ENCODE measurements around the gene ASB9.
"Not testable (repeated sequence)": the region's sequence is repeated elsewhere in the genome, so short reads cannot be mapped to it uniquely, and the experiment has no call there.

DNA sequence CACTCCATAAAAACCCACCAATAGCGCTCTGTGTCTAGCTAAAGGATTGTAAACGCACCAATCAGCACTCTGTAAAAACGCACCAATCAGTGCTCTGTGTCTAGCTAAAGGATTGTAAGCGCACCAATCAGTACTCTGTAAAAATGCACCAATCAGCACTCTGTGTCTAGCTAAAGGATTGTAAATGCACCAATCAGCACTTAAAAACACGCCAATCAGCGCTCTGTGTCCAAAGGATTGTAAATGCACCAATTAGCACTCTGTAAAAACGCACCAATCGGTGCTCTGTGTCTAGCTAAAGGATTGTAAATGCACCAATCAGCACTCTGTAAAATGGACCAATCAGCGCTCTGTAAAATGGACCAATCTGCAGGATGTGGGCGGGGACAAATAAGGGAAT, 3.4 kb upstream of the ASB9 start:
- TF ChIP-seq, protein P1, sequence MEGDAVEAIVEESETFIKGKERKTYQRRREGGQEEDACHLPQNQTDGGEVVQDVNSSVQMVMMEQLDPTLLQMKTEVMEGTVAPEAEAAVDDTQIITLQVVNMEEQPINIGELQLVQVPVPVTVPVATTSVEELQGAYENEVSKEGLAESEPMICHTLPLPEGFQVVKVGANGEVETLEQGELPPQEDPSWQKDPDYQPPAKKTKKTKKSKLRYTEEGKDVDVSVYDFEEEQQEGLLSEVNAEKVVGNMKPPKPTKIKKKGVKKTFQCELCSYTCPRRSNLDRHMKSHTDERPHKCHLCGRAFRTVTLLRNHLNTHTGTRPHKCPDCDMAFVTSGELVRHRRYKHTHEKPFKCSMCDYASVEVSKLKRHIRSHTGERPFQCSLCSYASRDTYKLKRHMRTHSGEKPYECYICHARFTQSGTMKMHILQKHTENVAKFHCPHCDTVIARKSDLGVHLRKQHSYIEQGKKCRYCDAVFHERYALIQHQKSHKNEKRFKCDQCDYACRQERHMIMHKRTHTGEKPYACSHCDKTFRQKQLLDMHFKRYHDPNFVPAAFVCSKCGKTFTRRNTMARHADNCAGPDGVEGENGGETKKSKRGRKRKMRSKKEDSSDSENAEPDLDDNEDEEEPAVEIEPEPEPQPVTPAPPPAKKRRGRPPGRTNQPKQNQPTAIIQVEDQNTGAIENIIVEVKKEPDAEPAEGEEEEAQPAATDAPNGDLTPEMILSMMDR (IDR thresholded peaks at IDR 0.05; ENCODE audit: control extremely low read depth in 1 of 3, insufficient read depth in 1 of 3, low read depth in 1 of 3, low read length in 3 of 3) = not testable (repeated sequence)
- TF ChIP-seq RFX5 (IDR thresholded peaks at IDR 0.05; ENCODE audit: borderline replicate concordance, low read depth, low read length); RAD21 (IDR thresholded peaks at IDR 0.05 in 1 of 2, conservative IDR thresholded peaks at IDR 0.05 in 1 of 2; ENCODE audit: low read depth in 2 of 2, low read length in 2 of 2); SIX5 (IDR thresholded peaks at IDR 0.05; ENCODE audit: low read depth, low read length); GABPA (IDR thresholded peaks at IDR 0.05; ENCODE audit: borderline replicate concordance, insufficient read depth, low read length); POLR2AphosphoS5 (IDR thresholded peaks at IDR 0.05; ENCODE audit: low read depth, low read length); SP2 (IDR thresholded peaks at IDR 0.05; ENCODE audit: low read length); JUN (IDR thresholded peaks at IDR 0.05; ENCODE audit: low read depth, low read length); CEBPB (IDR thresholded peaks at IDR 0.05; ENCODE audit: low read depth, low read length); POLR2A (IDR thresholded peaks at IDR 0.05; ENCODE audit: control extremely low read depth in 1 of 2, low read depth in 2 of 2, low read length in 2 of 2); EZH2 (IDR thresholded peaks at IDR 0.05; ENCODE audit: low read depth, low read length, severe bottlenecking): not testable (repeated sequence)
